ENCODE results near the gene SLC35E1. TPM values are rescaled to one million over a fixed set of nuclear protein-coding genes. Genes with fewer than 3 reads are reported as not detected.

Gene SLC35E1
- polyA plus RNA-seq, 1 of the 3 experiments (the other 2 are of a cell fraction) = 23.5 TPM

DNA sequence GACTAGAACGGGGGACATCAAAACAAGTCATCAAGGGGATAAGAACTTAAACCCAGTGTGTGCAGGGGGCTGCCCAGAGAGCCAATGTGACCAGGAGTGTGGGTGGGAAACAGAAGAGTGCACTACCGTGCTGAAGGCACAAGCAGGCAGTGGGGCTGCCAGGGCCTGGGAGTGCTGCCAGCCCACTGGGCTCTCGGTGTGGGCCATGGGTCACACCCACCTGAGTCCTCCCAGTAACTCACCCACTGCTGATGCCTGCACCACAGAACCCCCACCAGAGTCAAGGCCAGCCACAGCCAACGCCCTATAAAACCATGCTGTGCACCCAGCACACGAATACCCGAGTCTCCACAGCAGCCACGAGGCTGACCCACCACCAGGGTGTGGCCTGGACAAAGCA is 47.2 kb upstream of the SLC35E1 start:
- Histone ChIP-seq H2AFZ (ENCODE audit: low read depth) (no peak overlapping the region), H3K4me3 (ENCODE audit: low read depth in 2 of 2, low read length in 1 of 2) (no peak overlapping the region), H3K9ac (no peak overlapping the region), H3K36me3 (replicated peaks in 1 of 2; ENCODE audit: control insufficient read depth in 1 of 2, insufficient read depth in 2 of 2, low read length in 1 of 2) (peaks cover 0 to 20% of the 10 kb centered on the region in 2 experiments), H3K79me2 (ENCODE audit: insufficient read depth) (peaks cover 100% of the 10 kb centered on the region), H3K27ac (ENCODE audit: low read depth in 2 of 2, low read length in 1 of 2) (no peak overlapping the region; a peak in 1 of 4 replicates), H3K4me1 (ENCODE audit: control insufficient read depth in 1 of 2, insufficient read depth in 2 of 2, low read depth in 1 of 2, low read length in 1 of 2) (peaks cover 0 to 24% of the 10 kb centered on the region in 2 experiments; a peak in 1 of 4 replicates), H3K4me2 (no peak overlapping the region), H3K9me2 (no peaks in the 10 kb centered on the region), H4K20me1 (ENCODE audit: insufficient read depth) (peaks cover 100% of the 10 kb centered on the region), H3K27me3 (ENCODE audit: insufficient read depth) (no peaks in the 10 kb centered on the region), H3F3A (replicated peaks; ENCODE audit: insufficient read depth) (no peaks in the 10 kb centered on the region), H3K9me3 (no peaks in the 10 kb centered on the region)
- TF ChIP-seq SIN3A (IDR thresholded peaks at IDR 0.05; ENCODE audit: borderline replicate concordance, low read depth, low read length) (no peak), JUND (IDR thresholded peaks at IDR 0.05) (no peak), NFIC (IDR thresholded peaks at IDR 0.05; ENCODE audit: borderline replicate concordance) (no peak), CHD2 (IDR thresholded peaks at IDR 0.05; ENCODE audit: low read length, partially characterized antibody) (no peak), TCF12 (IDR thresholded peaks at IDR 0.05) (no peak), NRF1 (IDR thresholded peaks at IDR 0.05; ENCODE audit: low read depth, low read length) (no peak), ELF1 (IDR thresholded peaks at IDR 0.05) (no peak), YY1 (IDR thresholded peaks at IDR 0.05; ENCODE audit: low read depth) (no peak), FOSL2 (IDR thresholded peaks at IDR 0.05; ENCODE audit: borderline replicate concordance, low read depth) (no peak), EZH2phosphoT487 (IDR thresholded peaks at IDR 0.05; ENCODE audit: borderline replicate concordance, low read depth) (no peak), RFX5 (IDR thresholded peaks at IDR 0.05; ENCODE audit: low read length) (no peak), FOXM1 (IDR thresholded peaks at IDR 0.05; ENCODE audit: low read depth) (no peak), TAF1 (IDR thresholded peaks at IDR 0.05; ENCODE audit: borderline replicate concordance, low read depth, low read length) (no peak)
- TF ChIP-seq, protein P1, sequence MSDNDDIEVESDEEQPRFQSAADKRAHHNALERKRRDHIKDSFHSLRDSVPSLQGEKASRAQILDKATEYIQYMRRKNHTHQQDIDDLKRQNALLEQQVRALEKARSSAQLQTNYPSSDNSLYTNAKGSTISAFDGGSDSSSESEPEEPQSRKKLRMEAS (IDR thresholded peaks at IDR 0.05; ENCODE audit: low read depth) = no peak
- TF ChIP-seq, protein P2, sequence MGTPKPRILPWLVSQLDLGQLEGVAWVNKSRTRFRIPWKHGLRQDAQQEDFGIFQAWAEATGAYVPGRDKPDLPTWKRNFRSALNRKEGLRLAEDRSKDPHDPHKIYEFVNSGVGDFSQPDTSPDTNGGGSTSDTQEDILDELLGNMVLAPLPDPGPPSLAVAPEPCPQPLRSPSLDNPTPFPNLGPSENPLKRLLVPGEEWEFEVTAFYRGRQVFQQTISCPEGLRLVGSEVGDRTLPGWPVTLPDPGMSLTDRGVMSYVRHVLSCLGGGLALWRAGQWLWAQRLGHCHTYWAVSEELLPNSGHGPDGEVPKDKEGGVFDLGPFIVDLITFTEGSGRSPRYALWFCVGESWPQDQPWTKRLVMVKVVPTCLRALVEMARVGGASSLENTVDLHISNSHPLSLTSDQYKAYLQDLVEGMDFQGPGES (IDR thresholded peaks at IDR 0.05; ENCODE audit: low read depth, low read length) = no peak
- TF ChIP-seq, protein P3, sequence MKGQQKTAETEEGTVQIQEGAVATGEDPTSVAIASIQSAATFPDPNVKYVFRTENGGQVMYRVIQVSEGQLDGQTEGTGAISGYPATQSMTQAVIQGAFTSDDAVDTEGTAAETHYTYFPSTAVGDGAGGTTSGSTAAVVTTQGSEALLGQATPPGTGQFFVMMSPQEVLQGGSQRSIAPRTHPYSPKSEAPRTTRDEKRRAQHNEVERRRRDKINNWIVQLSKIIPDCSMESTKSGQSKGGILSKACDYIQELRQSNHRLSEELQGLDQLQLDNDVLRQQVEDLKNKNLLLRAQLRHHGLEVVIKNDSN (IDR thresholded peaks at IDR 0.05; ENCODE audit: borderline replicate concordance, low read depth) = no peak
- 70% methylated on average over 6 of the region's 7 CpGs for WGBS (ENCODE audit: low lambda C conversion rate)
- no peak for DNase-seq
- CTCF ChIA-PET = interaction anchor here (1.3 kb wide), 1 partner anchor 12 kb away, joined by 3 read pairs; no protein-coding TSS in a partner anchor
- POLR2A ChIA-PET = no interaction called here

DNA sequence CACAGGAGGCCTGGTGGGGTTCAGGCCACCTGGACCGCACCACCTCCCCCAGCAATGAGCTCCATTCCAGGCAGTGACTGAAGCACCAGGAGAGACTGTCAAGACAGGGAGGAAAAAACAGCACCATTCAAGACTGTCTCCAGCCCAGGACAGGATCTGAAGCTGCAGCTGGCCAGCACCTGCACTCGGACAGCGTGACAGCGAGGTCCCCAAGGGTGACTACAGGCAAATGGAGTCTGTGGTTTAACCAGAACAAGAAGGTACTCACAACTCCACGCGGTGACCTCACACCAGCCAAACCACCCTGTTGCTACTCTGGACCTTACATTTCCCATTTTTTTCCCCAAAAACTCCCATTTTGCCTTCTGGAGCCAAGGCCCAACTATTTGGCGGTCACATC is 46.0 kb upstream of the SLC35E1 start:
- Histone ChIP-seq H4K20me1 (ENCODE audit: insufficient read depth) (peaks cover 100% of the 10 kb centered on the region), H3K4me1 (ENCODE audit: control insufficient read depth in 1 of 2, insufficient read depth in 2 of 2, low read depth in 1 of 2, low read length in 1 of 2) (peaks cover 0 to 24% of the 10 kb centered on the region in 2 experiments; a peak in 1 of 4 replicates), H3K9me3 (no peaks in the 10 kb centered on the region), H3K4me3 (ENCODE audit: low read depth in 2 of 2, low read length in 1 of 2) (no peak overlapping the region), H3K9ac (no peak overlapping the region), H3K27me3 (ENCODE audit: insufficient read depth) (no peaks in the 10 kb centered on the region), H2AFZ (ENCODE audit: low read depth) (no peak overlapping the region), H3K27ac (ENCODE audit: low read depth in 2 of 2, low read length in 1 of 2) (no peak overlapping the region), H3K36me3 (replicated peaks in 1 of 2; ENCODE audit: control insufficient read depth in 1 of 2, insufficient read depth in 2 of 2, low read length in 1 of 2) (peaks cover 0 to 8% of the 10 kb centered on the region in 2 experiments), H3K4me2 (no peak overlapping the region), H3K9me2 (no peaks in the 10 kb centered on the region), H3F3A (replicated peaks; ENCODE audit: insufficient read depth) (no peaks in the 10 kb centered on the region), H3K79me2 (ENCODE audit: insufficient read depth) (peaks cover 100% of the 10 kb centered on the region)
- POLR2A ChIA-PET = interaction anchor here (1.1 kb wide), 1 partner anchor 10 kb away, joined by 4 read pairs; the partner anchor contains the start of gene MED26
- no peak for TF ChIP-seq SIN3A (IDR thresholded peaks at IDR 0.05; ENCODE audit: borderline replicate concordance, low read depth, low read length)
- TF ChIP-seq POLR2AphosphoS5 (IDR thresholded peaks at IDR 0.05; ENCODE audit: low read depth, low read length) = no peak
- no peak for TF ChIP-seq NRF1 (IDR thresholded peaks at IDR 0.05; ENCODE audit: low read depth, low read length)
- no peak for TF ChIP-seq RFX5 (IDR thresholded peaks at IDR 0.05; ENCODE audit: low read length)
- CTCF ChIA-PET = interaction anchor here (1.1 to 1.3 kb wide), 2 partner anchors 11 to 57 kb away, joined by 3 read pairs; no protein-coding TSS in a partner anchor
- 99% methylated on average over 4 of the region's 7 CpGs for WGBS (ENCODE audit: low lambda C conversion rate)
- DNase-seq = no peak
